ENCODE data around the gene NMT2. TPM values are rescaled to one million over a fixed set of nuclear protein-coding genes. Genes with fewer than 3 reads are reported as not detected.
A peak's percentile ranks its signal among the peaks of the same experiment; 100 is the strongest.

Gene NMT2
- polyA plus RNA-seq, 1 donor from 2014 or later = 6.8 TPM

DNA sequence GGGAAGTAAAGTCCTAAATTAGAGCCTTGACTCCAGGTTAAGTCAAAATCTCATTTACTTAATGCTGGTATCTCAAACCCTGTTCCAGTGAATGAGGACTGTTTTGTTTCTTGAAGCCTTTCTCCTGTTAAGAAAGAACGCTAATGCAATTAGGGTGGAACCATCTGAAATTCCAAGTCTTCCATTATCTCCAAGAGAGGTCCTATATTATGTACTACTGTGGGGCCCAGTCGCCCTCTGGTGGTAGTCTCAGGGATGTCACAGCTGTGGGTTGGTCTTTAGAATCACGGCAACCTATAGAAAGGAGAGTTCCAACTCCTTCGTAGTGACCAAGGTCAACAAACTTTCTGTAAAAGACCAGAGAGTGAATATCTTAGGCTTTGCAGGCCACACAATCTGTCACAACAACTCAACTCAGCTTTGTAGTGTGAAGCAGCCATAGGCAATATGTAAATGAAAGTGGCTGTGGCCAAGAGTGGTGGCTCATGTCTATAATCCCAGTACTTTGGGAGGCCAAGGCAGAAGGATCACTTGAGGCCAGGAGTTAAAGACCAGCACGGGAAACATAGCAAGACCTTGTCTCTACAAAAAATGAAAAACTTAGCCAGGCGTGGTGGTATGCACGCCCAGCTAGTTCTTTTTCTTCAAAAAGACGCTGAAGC is 62.0 kb downstream of the NMT2 start:
- Mint-ChIP-seq H3K9me3 (no peaks in the 10 kb centered on the region), H3K27me3 (no peaks in the 10 kb centered on the region), H3K4me3 (peak overlapping the region in 1 of 4 donors; percentile 25), H3K27ac (peak overlapping the region in 1 of 3 donors; percentile 0), H3K4me1 (peaks cover 1 to 5% (median 3%) of the 10 kb centered on the region in 3 donors), H3K36me3 (peaks cover 5% of the 10 kb centered on the region)

DNA sequence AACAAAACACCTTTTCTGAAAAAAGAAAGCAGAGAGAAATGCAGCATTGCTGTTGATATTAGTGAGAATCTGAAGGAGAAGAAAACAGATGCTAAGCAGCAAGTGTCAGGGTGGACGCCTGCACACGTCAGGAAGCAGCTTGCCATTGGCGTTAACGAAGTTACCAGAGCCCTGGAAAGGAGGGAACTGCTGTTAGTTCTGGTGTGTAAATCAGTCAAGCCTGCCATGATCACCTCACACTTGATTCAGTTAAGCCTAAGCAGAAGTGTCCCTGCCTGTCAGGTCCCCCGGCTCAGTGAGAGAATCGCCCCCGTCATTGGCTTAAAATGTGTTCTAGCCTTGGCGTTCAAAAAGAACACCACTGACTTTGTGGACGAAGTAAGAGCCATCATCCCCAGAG is 65.0 kb downstream of the NMT2 start:
- Mint-ChIP-seq H3K4me3 (peak overlapping the region in 1 of 4 donors; percentile 38), H3K36me3 (peaks cover 6% of the 10 kb centered on the region), H3K4me1 (peaks cover 9 to 20% (median 12%) of the 10 kb centered on the region in 3 donors), H3K9me3 (no peaks in the 10 kb centered on the region), H3K27ac (no peak overlapping the region), H3K27me3 (no peaks in the 10 kb centered on the region)

DNA sequence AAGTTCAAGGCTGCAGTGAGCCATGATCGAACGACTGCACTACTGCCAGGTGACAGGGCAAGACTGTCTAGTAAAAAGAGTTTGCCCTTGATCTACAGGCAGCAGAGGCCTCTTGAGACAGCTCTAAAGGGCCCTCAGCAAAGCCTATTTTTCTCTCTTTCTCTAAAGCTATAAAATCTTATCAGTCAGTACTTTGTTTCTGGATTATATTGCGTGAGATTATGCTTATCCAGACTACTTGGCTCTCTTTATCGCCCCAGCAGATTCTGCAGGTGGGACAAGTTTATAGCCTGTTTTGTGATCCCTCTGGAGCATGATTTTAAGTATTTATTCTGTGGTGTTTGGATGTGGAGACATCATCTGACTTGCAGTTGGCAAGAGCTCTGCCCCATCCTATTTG is 68.6 kb downstream of the NMT2 start:
- Mint-ChIP-seq H3K9me3 (no peaks in the 10 kb centered on the region), H3K4me3 (peak overlapping the region in 3 of 4 donors; percentile 14 to 65 (median 58)), H3K36me3 (peaks cover 6% of the 10 kb centered on the region), H3K4me1 (peaks cover 13 to 26% (median 16%) of the 10 kb centered on the region in 3 donors), H3K27me3 (no peaks in the 10 kb centered on the region), H3K27ac (peak overlapping the region in 2 of 3 donors; percentile 31 to 95)

DNA sequence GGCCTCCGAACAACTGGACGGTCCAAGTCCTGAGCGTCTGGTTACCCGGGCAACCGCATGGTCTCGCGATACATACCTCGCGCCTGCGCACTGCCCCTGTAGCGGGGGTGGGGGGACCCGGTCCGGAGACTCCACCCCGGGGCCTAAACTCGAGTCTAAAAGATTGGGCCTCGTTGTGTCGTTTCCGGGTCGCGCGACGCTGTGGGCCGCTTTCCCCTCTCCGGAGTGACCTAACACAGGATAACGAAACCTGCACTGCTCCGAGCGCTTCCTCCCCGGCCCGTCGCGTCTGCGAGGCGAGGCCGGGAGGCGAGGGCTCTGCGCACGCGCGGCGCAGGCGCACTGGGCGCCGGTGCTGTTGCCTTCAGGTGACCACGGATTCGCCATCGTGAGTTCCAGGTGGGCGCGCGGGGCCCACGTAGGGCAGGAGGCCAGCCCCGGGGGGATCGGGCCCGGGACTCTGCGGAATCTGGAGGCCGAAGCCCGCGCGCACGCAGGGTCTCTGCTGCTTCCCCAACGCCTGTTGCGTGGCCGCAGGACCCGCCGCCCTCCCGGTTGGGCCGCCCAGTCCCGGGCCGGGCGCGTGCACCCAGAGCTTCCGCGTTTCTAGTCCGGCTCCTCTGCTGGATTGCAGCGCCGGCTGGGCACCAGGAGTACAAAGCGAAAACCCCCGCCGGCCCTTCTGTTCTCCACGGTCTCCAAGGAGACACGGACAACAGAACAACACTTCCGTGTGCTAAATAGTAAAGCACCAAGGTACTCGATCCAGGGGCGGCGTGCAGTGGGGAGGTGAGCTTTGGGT is 71.3 kb downstream of the NMT2 start, which contains the start of gene RPP38:
TSS of gene RPP38 (plus strand) at position 345 of the 802 bp plus-strand sequence. CDS start 5,960 bp downstream, outside the sequence.
- Mint-ChIP-seq H3K27ac (peak within 1 kb of the TSS; percentile 97 to 100 (median 99)), H3K36me3 (peaks cover 4% of the 10 kb centered on the region), H3K9me3 (no peaks in the 10 kb centered on the region), H3K4me3 (peak within 1 kb of the TSS; percentile 95 to 99 (median 97)), H3K4me1 (peaks cover 13 to 26% (median 16%) of the 10 kb centered on the region in 3 donors), H3K27me3 (no peaks in the 10 kb centered on the region)

DNA sequence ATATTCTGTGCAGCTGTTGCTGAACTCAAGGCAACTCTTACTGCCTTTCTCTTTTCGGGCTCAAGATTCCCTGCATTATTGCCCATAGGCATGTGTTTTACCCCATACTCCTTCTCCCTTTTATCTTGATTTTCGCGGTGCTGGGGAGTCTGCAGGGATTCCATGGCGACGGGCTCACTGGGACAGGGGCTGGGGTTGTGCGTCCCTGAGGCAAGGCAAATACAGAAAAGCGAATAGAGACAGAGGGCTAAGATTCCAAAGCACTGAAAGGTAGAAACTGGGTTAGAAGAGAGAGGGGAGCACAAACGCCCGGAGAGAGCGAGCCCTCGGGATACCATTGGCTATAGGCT is 71.9 kb downstream of the NMT2 start:
- Mint-ChIP-seq H3K4me1 (peaks cover 13 to 26% (median 16%) of the 10 kb centered on the region in 3 donors), H3K36me3 (peaks cover 6% of the 10 kb centered on the region), H3K4me3 (peak overlapping the region; percentile 95 to 99 (median 97)), H3K27ac (peak overlapping the region; percentile 97 to 100 (median 99)), H3K27me3 (no peaks in the 10 kb centered on the region), H3K9me3 (no peaks in the 10 kb centered on the region)

DNA sequence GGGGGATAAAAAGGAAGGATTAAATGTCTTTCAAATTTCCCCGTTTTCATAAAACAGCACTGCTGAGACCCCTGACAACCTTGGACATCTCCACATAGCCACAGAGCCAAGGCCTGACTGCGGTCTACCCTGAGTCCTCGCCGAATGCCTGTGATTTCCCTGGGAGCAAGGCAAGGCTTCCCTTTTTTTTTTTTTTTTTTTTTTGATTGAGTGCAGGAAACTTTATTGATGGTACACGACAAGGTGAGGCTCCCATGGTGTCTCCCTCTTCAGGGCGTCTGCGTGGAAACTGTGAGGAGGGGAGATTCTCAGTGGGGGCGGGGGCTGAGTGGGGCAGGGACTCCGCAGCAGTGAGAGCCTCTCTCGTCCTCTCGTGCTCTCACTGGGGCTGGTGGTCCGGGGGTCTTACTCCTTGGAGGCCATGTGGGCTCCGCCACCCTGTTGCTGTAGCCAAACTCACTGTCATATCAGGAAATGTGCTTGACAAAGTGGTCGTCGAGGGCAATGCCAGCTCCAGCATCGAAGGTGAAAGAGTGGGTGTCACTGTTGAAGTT is 75.6 kb downstream of the NMT2 start:
- peaks cover 6 to 12% (median 7%) of the 10 kb centered on the region in 3 donors for H3K4me1 Mint-ChIP-seq
- no peaks in the 10 kb centered on the region for H3K27me3 Mint-ChIP-seq
- H3K36me3 Mint-ChIP-seq = peaks cover 2% of the 10 kb centered on the region
- no peak overlapping the region for H3K4me3 Mint-ChIP-seq
- H3K27ac Mint-ChIP-seq = peak overlapping the region in 1 of 3 donors; percentile 27
- H3K9me3 Mint-ChIP-seq = no peaks in the 10 kb centered on the region

DNA sequence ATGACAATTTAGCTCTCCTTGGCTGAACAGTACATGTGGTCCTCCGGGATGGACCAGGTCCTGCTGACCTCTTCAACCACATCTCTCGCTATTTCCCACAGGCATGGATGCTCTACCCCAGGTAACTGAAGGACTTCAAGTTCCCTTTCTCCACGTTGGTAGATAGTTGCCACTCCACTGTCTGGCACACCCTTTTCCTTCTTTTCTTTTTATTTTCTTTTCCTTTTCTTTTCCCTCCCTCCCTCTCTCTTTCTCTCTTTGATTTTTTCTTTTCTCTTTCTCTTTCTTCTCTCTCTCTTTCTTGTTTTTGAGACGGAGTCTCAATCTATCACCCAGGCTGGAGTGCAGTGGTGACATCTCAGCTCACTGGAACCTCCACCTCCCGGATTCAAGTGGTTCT is 77.1 kb downstream of the NMT2 start:
- H3K27me3 Mint-ChIP-seq = no peaks in the 10 kb centered on the region
- no peaks in the 10 kb centered on the region for H3K9me3 Mint-ChIP-seq
- peaks cover 0 to 4% (median 3%) of the 10 kb centered on the region in 3 donors for H3K4me1 Mint-ChIP-seq
- no peak overlapping the region for H3K4me3 Mint-ChIP-seq
- H3K27ac Mint-ChIP-seq = peak overlapping the region in 1 of 3 donors; percentile 24
- H3K36me3 Mint-ChIP-seq = peaks cover 2% of the 10 kb centered on the region

DNA sequence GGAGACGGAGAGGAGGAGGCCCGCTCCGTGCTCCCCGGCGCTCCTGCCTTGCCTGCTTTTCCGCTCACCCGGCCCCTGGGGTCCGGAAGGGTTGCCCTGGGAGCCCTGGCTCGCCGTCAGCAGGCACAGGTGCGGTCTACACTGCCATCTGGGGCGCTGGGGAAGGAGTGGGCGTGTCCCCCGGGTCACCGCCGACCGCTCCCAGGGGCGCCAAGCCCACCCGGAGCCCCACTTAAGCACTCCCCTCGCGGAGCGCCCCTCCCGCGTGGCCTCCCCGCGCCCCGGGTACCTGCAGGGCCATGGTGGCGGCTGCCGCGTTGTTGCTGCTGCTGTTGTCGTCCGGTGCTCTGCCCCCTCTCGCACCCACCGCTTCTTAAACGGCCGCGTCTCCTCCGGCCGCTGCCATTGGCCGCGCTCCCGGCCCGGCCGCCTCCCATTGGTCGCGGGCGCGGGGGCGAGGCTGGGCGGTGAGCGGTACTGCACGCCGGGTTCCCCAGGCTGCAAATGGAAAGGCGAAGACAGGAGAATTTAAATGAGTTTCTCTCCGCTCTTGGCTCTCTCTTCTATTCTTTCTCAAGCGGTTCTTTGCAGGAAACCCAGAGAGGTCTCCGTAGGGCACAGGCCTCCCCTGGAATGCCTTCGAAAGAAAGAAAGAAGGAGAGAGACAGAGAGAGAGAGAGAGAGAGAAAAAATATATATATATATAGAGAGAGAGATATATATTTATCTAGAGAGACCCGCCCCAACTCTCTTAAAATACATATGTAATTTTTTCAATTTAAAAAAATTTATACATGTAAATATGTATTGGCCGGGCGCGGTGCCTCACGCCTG is 79.8 kb downstream of the NMT2 start, which contains the start of gene ACBD7:
TSS of gene ACBD7 (minus strand) at position 349 of the 834 bp plus-strand sequence. CDS start at position 301, 48 bp downstream.
- peak within 1 kb of the TSS; percentile 62 to 90 (median 83) for H3K4me3 Mint-ChIP-seq
- H3K9me3 Mint-ChIP-seq = no peaks in the 10 kb centered on the region
- H3K4me1 Mint-ChIP-seq = peaks cover 0 to 7% (median 3%) of the 10 kb centered on the region in 3 donors
- H3K36me3 Mint-ChIP-seq = peaks cover 2% of the 10 kb centered on the region
- H3K27ac Mint-ChIP-seq = peak within 1 kb of the TSS in 1 of 3 donors; percentile 5
- no peaks in the 10 kb centered on the region for H3K27me3 Mint-ChIP-seq

DNA sequence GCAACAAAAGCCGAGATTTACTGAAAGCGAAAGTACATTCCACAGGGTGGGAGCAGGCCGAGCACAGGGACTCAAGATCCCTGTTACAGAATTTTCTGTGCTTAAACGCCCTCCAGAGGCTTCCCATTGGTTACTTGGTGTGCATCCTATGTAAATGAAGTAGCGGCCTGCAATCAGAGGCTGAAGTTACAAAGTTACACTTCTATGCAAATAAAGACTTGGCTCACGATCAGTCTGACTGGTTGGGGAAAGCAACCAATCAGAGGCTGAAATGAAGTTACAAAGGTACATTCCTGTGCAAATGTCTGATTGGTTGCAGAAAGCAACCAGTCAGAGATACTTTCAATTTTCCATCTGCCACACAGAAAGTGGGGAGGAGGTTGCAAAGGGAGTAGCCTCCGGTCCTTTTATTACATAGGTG is 84.0 kb downstream of the NMT2 start:
- no peak overlapping the region for H3K4me3 Mint-ChIP-seq
- no peaks in the 10 kb centered on the region for H3K9me3 Mint-ChIP-seq
- no peaks in the 10 kb centered on the region for H3K27me3 Mint-ChIP-seq
- H3K4me1 Mint-ChIP-seq = peaks cover 0 to 7% (median 3%) of the 10 kb centered on the region in 3 donors
- no peak overlapping the region for H3K27ac Mint-ChIP-seq
- H3K36me3 Mint-ChIP-seq = peaks cover 2% of the 10 kb centered on the region

DNA sequence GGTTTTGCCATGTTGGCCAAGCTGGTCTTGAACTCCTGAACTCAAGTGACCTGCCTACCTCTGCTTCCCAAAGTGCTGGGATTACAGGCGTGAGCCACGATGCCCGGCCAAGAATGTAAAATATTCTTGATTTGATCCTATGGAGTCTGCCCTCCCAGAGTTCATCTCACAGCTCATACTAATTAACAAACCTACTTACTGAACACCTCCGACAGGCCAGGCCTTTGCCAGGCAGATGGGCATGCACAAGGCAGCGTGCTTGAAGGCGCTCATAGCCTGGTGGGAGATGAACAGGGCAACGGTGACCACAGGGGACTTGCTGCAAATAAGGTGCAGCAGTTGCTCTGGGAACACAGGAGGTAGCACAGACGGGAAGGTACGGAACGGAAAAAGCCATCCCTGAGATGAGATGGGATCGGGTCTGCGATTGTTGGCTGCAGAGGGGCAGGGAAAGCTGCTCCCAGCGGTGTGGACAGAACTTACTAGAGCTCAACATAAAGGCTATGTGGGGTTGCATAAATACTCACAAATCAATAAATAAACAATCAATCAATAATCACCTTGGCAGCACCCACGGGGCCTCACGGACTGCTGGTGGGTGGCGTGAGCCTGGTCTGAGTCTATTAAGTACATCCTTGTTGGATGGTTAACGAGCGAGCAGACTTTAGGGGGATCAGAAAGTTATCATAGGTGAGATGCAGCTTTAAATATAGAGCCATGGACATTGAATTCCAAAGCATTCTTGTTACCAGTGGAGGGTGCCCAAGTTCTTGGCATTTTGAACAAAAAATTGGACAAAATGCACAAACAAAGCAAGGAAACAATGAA is 84.6 kb downstream of the NMT2 start:
- Mint-ChIP-seq H3K27ac (no peak overlapping the region), H3K9me3 (no peaks in the 10 kb centered on the region), H3K27me3 (no peaks in the 10 kb centered on the region), H3K4me3 (peak overlapping the region in 1 of 4 donors; percentile 66), H3K36me3 (peaks cover 2% of the 10 kb centered on the region), H3K4me1 (peaks cover 0 to 7% (median 3%) of the 10 kb centered on the region in 3 donors)

DNA sequence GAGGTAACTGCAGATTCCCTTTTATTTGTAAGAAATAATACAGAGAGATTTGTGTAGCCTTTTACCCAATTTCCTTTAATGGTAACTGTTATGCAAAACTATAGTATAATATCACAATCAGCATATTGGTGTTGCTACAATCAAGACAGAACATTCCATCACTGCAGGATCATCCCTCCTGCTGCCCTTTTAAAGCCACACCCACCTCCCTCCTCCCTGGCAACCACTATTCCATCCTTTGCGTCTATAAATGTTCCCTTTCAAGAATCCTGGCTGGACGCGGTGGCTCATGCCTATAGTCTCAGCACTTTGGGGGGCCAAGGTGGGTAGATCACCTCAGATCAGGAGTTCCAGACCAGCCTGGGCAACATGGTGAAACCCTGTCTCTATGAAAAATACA is 93.1 kb downstream of the NMT2 start:
- H3K27ac Mint-ChIP-seq = no peak overlapping the region
- no peak overlapping the region for H3K4me3 Mint-ChIP-seq
- H3K4me1 Mint-ChIP-seq = no peaks in the 10 kb centered on the region
- H3K36me3 Mint-ChIP-seq = no peaks in the 10 kb centered on the region
- no peaks in the 10 kb centered on the region for H3K27me3 Mint-ChIP-seq
- peaks cover 0 to 1% (median 0%) of the 10 kb centered on the region in 3 donors for H3K9me3 Mint-ChIP-seq

DNA sequence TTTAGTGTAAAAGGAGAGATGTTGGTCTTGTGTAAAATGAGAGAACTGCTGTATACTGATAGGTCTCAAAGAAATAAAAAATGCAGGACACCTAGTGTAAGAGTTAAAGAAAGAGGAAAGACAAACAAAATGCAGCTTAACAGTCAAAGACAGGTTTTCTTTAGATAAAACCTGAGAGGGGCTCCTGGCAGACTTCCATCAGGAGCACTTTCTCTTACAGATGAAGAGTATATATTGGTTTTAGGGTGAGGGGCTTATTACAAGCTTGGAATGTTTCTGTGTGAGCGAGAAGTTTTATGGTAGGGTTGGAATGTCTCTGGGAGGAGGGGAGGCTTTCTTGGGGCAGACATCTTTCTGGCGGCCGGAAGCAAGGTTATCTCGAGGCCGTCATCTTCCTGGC is 96.1 kb downstream of the NMT2 start:
- H3K36me3 Mint-ChIP-seq = no peaks in the 10 kb centered on the region
- no peak overlapping the region for H3K27ac Mint-ChIP-seq
- no peaks in the 10 kb centered on the region for H3K4me1 Mint-ChIP-seq
- no peak overlapping the region for H3K4me3 Mint-ChIP-seq
- no peaks in the 10 kb centered on the region for H3K27me3 Mint-ChIP-seq
- H3K9me3 Mint-ChIP-seq = peaks cover 0 to 4% (median 3%) of the 10 kb centered on the region in 3 donors

DNA sequence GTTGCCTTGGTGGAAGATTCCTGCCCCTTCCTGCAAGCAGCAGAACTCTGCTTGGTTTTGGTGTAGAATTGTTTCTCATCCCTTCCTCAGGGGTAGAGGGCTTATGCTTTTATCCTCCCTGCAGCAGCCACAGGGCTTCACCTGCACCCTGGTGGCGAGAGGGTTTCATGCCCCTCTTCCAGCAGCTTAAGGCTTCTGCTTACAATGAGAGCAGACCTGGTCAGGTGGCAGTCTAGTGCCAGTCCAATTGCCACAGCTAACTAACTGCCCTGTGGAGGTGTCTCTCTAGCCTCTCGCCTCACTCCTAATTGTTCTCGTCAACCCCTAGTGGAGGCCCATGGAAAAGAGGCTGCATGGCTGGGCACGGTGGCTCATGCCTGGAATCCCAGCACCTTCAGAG is 99.3 kb downstream of the NMT2 start:
- Mint-ChIP-seq H3K4me3 (no peak overlapping the region), H3K36me3 (peaks cover 2% of the 10 kb centered on the region), H3K4me1 (no peaks in the 10 kb centered on the region), H3K9me3 (peaks cover 6 to 9% (median 8%) of the 10 kb centered on the region in 3 donors), H3K27me3 (peaks cover 3% of the 10 kb centered on the region), H3K27ac (no peak overlapping the region)

DNA sequence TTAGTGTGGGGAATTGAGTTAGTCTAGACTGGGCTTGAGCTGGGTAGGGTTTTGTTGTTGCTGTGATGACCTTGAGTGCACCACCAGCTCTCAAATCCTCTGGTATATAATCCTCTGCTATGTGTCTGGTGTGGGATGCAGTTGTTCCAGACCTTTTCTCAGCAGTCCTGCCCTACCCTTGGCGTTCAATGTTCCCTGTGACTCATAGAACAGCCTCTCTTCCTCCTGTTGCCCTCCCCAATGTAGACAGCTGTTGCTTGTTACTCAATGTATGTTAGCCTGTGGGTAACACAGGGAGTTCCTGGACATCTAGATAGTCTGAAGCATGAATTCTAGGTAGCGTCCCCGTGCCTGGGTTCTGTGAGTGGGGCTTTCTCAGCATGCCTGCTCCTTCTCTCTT is 99.7 kb downstream of the NMT2 start:
- Mint-ChIP-seq H3K9me3 (peaks cover 6 to 9% (median 6%) of the 10 kb centered on the region in 3 donors), H3K4me3 (no peak overlapping the region), H3K36me3 (peaks cover 2% of the 10 kb centered on the region), H3K27me3 (peaks cover 3% of the 10 kb centered on the region), H3K27ac (no peak overlapping the region), H3K4me1 (no peaks in the 10 kb centered on the region)
